HFF-Myc (cell line): ENCODE measurements around the gene MCM3AP.

Experiments
- DNase-seq: peaks from one replicate; pipeline ENCODE4 v3.0.0-alpha.2; 2011; ENCODE audit warnings: low read depth; ENCODE audit errors: extremely low read depth
- H3K4me3 ChIP-seq: replicated peaks from 2 replicates; pipeline ENCODE4 v1.5.1; 2011; ENCODE audit warnings: low read depth, mild to moderate bottlenecking, control low read depth, low read length
- TF ChIP-seq, protein P1 (sequence below): IDR thresholded peaks from 2 replicates; pipeline ENCODE4 v1.5.1; 2012; ENCODE audit warnings: mild to moderate bottlenecking, low read depth, low read length, control low read depth; ENCODE audit errors: missing control alignments

Gene MCM3AP

DNA sequence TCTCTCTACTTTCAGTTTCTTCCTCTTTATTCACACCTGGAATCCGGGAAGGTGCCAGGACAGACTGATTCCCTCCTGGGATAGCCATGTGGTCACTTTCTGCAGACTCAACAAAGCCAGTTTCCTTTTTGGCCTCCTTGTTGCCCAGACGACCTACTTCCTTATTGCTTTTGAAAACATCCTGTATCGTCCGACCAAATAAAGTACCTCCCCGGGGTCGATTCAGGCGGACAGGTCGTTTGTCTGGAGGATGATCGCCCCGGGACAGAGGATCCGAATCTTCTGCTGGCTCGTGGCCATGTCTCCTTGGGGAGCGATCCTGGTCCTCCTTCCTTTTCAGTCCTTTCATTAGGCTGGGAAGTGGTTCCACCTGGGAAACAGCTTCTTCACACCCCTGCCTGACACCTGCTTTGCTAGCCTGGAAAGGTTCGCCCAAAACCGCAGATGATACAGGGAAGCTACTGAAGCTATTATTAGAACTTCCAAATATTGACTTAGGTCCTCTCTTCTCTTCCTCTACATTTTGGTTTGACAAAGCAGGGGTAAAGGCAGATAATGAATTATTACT is 1.2 kb downstream of the MCM3AP start:
- TF ChIP-seq, protein P1, sequence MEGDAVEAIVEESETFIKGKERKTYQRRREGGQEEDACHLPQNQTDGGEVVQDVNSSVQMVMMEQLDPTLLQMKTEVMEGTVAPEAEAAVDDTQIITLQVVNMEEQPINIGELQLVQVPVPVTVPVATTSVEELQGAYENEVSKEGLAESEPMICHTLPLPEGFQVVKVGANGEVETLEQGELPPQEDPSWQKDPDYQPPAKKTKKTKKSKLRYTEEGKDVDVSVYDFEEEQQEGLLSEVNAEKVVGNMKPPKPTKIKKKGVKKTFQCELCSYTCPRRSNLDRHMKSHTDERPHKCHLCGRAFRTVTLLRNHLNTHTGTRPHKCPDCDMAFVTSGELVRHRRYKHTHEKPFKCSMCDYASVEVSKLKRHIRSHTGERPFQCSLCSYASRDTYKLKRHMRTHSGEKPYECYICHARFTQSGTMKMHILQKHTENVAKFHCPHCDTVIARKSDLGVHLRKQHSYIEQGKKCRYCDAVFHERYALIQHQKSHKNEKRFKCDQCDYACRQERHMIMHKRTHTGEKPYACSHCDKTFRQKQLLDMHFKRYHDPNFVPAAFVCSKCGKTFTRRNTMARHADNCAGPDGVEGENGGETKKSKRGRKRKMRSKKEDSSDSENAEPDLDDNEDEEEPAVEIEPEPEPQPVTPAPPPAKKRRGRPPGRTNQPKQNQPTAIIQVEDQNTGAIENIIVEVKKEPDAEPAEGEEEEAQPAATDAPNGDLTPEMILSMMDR = no peak
- H3K4me3 ChIP-seq = peak overlapping the region; percentile 67
- no peak for DNase-seq

DNA sequence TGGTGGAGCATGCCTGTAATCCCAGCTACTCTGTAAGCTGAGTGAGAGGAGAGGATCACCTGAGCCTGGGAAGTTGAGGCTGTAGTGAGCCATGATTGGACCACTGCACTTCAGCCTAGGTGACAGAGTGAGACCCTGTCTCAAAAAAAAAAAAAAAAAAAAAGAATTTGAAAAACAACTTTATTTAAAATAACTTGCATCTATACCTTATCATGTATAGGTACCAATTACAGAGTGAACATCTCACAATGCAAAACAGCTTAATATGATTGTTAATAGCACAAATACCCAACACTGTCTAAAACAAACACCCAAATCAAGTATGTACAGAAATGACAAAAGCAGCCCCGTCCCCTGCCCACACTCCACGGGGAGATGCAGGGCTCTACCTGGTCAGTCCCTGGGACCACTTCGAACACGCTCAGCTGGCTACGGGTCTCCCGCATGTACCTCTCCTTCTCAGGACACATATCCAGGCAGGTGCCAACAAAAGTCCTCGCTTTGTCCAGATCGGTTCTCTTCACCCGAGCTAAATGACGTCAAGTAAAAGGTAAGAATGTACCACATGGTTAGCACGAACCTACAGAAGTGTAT is 10.5 kb downstream of the MCM3AP start:
- H3K4me3 ChIP-seq = no peak overlapping the region
- TF ChIP-seq, protein P1 = no peak
- DNase-seq = no peak

DNA sequence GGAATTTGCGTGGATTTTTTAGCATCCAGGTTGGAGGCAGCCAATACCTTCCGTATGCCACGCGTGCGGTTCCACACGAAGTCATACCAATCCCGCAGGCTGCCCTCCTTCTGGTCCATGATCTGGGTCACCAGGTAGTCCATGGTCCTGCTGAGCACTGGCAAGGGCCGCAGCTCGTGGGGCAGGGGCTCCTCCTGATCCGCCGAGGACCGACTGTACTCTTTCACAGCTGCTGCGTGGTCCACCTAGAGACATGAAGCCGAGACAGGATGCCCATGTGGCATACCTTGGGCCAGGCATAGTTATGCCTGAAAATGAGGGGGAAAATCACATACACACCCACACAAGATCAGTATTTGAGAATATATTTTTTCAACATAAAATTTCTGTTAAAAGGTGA is 12.1 kb downstream of the MCM3AP start:
- no peak for DNase-seq
- TF ChIP-seq, protein P1 = no peak
- H3K4me3 ChIP-seq = no peak overlapping the region

DNA sequence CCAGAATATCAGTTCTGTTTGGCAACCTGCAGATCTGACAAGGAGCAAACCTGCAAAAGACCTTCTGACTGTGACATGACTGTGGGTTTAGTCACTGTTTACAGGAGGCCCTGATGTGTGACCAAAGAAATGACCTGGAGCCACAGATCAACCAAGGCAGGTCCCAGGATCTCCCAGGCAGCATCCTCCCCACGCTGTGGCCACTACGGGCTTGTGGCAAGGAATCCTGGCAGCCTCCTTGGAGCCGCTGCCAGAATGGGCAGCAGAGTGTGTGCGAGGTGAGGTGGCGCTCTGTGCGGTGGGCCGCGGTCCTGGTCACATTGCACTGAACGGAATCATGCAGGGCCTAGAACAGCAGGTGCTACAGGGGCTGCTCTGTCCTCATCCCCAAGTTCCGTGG is 15.9 kb downstream of the MCM3AP start:
- TF ChIP-seq, protein P1 = no peak
- DNase-seq = no peak
- H3K4me3 ChIP-seq = no peak overlapping the region

DNA sequence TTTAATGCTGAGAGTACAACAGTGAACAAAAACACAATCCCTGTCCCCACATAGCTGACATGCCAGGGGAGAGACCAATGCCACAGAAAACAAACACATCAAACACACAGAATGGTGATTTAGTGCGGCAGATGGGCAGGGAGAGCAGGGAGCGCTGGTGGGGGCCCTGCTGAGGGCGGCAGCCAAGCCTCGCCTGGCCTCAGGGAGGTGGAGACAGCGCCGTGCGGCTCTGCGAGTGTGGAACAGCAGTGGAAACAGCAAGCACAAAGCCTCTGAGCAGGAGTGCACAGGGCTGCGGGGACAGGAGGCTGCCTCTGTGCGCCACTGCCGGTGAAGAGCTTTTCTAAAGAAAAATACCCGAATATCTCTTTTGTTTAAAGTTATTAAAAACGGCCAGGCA is 17.0 kb downstream of the MCM3AP start:
- no peak for DNase-seq
- TF ChIP-seq, protein P1 = no peak
- no peak overlapping the region for H3K4me3 ChIP-seq

DNA sequence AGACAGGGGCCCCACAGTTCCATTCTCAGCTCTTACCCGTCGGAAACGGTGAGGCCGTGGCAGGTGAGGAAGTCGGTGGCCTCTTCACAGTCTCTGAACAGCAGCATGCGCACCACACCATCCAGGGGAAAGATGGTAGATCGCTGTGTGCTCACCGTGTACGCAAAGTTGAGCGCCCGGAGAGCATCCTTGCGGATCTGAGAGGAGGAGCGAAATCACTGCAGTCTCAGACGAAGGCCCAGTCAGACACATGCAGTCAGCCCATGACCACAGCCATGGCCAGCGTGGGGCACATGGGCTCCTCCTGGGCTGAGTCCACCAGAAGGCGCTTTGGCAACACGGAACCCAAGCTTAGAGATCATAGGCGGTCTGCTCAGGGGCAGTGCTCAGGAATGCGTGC is 18.5 kb downstream of the MCM3AP start:
- TF ChIP-seq, protein P1 = no peak
- DNase-seq = no peak

More for the DNA sequence above, 18.5 kb downstream of the MCM3AP start:
- no peak overlapping the region for H3K4me3 ChIP-seq
